ENCODE data around the gene RRP12.

GRCh38 chr10:97336942-97337831, 64.0 kb downstream of the RRP12 start:
- TF ChIP-seq EZH2 (IDR thresholded peaks at IDR 0.05; ENCODE audit: low read length, unreplicated experiment), result no peak
- TF ChIP-seq, protein P1, sequence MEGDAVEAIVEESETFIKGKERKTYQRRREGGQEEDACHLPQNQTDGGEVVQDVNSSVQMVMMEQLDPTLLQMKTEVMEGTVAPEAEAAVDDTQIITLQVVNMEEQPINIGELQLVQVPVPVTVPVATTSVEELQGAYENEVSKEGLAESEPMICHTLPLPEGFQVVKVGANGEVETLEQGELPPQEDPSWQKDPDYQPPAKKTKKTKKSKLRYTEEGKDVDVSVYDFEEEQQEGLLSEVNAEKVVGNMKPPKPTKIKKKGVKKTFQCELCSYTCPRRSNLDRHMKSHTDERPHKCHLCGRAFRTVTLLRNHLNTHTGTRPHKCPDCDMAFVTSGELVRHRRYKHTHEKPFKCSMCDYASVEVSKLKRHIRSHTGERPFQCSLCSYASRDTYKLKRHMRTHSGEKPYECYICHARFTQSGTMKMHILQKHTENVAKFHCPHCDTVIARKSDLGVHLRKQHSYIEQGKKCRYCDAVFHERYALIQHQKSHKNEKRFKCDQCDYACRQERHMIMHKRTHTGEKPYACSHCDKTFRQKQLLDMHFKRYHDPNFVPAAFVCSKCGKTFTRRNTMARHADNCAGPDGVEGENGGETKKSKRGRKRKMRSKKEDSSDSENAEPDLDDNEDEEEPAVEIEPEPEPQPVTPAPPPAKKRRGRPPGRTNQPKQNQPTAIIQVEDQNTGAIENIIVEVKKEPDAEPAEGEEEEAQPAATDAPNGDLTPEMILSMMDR (conservative IDR thresholded peaks at IDR 0.05; ENCODE audit: low read depth, low read length), result no peak
- TF ChIP-seq EZH2phosphoT487 (IDR thresholded peaks at IDR 0.05; ENCODE audit: borderline replicate concordance, low read length), result no peak

Measured in PC-3 (cell line).